Superior temporal gyrus (tissue), 1 donor: ENCODE results near the gene PMPCA.
"Not testable (repeated sequence)": the region's sequence is repeated elsewhere in the genome, so short reads cannot be mapped to it uniquely, and the experiment has no call there.

Experiments used
- DNase-seq: peaks from one replicate; pipeline ENCODE4 v3.0.0-alpha.2; 2016; ENCODE audit errors: extremely low spot score

The PMPCA gene

DNA sequence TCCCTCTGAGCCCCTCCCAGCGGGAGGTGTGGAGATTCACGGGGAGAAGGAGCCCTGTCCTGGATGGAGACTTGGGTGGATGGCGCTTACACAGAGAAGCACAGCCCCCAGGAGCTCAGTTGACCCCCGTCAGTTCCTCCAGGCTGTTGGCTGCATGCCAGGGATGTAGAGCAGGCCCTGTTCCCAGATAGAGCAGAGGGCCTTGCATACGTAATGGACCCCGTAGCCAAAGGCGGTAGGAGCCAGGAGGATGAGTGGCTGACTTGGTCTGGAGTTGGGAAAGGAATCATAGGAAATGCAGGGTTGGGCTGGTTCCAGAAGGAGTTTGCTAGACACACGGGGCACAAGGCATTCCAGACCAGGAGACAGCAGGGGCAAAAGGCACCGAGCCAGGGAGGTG is 2.5 kb downstream of the PMPCA start:
- DNase-seq, result no peak

GRCh38 chr9:136416427-136416826 is 6.0 kb downstream of the PMPCA start:
- DNase-seq, result no peak

GRCh38 chr9:136416914-136417313 is 6.5 kb downstream of the PMPCA start:
- no peak for DNase-seq

GRCh38 chr9:136418182-136419091 is 8.0 kb downstream of the PMPCA start:
- DNase-seq, result no peak

- no peak for DNase-seq
These were observed 8.6 kb downstream of the PMPCA start for GRCh38 chr9:136419092-136419420.

GRCh38 chr9:136421791-136422190 is 11.3 kb downstream of the PMPCA start:
- no peak for DNase-seq

GRCh38 chr9:136422876-136423275 is 12.4 kb downstream of the PMPCA start:
- DNase-seq, result no peak

GRCh38 chr9:136423432-136424146 is 13.1 kb downstream of the PMPCA start:
- no peak for DNase-seq

DNA sequence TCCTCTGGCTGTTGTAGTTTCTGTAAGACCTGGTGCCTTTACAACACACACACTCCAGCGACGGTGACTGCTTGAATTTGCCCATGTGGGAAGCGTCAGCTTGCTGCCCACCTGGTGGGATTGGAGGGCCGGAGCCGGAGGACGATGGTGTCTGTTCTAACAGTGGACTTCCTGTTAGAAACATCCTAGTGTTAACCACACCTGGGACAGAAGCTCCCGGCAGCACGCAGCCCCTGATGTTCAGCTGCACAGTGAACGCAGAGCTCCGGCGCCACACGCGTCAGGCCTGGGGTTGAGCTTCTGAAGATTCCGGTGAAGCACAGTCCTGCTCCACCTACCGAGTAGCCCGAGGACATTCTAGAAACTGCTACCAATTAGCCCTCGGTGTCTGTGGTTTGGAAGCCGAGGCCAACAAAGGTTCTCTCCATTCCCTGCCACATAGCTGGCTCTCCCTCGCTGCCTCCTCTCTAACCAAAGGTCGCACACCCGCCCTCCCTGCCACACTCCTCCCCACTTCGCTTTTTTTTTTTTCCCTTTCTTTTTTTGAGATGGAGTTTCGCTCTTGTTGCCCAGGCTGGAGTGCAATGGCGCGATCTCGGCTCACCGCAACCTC is 14.4 kb downstream of the PMPCA start:
- DNase-seq, result no peak

DNA sequence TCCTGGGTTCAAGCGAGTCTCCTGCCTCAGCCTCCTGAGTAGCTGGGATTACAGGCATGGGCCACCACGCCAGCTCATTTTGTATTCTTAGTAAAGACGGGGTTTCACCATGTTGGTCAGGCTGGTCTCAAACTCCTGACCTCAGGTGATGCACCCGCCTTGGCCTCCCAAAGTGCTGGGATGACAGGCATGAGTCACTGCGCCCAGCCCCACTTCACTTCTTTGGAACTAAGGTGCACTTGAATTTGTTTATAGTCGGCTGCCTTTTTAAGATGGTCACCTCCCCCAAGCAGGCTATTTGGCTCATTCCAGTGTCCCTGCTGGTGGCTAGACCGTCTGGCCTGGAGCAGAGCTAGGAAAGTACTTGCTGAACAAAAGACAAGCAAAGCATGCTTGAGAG is 14.9 kb downstream of the PMPCA start:
- not testable (repeated sequence) for DNase-seq

DNA sequence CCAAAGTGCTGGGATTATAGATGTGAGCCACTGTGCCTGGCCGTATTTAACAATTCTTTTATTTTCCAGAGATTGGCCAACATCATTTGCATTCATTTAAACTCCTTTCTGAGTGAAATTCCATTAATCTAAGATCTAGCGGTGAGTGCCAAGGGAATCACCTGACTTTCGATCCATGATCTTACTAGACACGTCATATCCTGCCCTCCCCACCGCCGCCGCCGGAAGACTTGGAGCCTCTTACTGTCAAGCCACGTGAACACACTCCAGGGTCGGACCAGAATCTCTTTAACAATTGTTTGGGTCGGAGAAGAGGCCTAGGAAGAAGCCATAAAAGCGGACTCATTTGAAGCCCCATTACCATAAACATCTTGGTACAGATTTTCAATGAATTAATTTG is 16.3 kb downstream of the PMPCA start:
- DNase-seq, result no peak

DNA sequence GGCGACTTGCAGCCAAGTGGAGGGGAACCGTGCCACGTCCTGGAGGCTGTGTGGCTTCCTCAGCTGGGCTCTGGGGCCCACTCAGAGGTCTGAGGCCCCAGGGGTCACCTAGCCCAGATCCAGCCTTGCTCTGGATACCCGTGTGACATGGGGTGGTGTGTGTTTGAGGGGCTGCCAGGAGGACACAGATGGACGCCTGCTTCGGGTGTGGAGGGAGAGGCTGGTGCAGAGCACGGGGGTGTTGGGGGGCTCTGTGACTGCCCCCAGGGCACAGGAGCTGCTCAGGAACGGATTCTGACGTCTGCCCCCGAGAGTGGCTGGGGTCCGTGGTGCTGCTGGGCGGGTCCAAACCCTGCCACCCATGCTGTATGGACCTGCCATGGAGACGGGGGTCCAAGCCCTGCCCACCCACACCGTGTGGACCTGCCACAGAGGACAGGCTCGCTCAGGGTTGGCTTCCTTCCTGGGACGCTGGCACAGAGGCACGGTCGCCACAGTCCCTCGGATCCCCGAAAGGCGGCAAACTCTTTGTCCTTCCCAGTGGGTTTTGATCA is 18.7 kb downstream of the PMPCA start:
- no peak for DNase-seq

GRCh38 chr9:136429683-136430491 is 19.4 kb downstream of the PMPCA start:
- no peak for DNase-seq

DNA sequence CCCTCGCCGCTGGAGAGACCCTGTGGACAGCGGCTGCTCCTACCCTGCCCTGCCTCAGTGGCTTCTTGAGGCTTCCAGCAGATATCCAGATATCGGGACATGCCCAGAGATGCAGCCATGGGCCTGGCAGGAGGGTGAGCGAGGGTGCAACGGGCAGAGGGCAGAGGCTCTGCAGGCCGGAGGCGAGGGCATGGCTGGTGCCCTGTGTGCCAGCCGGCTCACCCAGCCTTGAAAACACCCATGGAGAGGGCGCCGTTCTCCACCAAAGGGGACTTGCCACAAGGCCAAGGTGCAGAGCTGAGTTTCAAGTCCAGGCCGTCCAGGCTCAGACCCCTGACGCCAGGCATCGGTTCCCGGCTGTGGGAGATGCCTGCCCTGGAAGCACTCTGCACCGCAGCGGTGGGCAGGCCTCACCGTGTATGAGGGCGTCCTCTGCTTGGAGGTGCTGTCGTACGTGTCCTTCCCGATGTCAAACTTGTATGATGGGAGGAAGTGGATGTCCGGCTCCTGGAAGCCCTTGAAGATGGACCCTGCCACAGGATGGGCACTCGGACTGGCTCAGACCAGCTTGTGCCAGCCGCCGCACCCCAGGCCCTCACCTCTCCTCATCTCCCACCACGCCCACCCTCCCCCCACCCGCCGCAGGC is 20.3 kb downstream of the PMPCA start:
- DNase-seq, result no peak

- no peak for DNase-seq
These were observed 21.4 kb downstream of the PMPCA start for GRCh38 chr9:136431782-136432350.

DNA sequence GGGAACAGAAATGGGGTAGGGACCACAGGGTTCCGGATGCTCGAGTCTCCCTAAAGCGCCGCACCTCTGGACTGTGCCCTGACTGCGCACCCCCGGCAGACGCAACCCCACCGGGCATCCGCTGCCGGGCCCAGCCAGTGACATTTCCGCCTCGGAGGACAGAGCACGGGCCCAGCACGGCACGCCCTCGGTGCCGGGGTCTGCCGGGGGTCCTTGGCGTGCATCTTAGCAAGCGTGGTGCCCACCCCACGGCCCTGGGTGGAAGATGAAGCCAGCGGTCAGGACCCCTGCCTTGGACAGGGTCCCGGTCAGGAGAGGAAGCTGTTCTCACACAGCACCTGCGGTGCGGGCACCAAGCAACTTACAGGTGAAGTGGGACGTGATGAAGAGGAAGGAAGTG is 22.1 kb downstream of the PMPCA start:
- no peak for DNase-seq

DNA sequence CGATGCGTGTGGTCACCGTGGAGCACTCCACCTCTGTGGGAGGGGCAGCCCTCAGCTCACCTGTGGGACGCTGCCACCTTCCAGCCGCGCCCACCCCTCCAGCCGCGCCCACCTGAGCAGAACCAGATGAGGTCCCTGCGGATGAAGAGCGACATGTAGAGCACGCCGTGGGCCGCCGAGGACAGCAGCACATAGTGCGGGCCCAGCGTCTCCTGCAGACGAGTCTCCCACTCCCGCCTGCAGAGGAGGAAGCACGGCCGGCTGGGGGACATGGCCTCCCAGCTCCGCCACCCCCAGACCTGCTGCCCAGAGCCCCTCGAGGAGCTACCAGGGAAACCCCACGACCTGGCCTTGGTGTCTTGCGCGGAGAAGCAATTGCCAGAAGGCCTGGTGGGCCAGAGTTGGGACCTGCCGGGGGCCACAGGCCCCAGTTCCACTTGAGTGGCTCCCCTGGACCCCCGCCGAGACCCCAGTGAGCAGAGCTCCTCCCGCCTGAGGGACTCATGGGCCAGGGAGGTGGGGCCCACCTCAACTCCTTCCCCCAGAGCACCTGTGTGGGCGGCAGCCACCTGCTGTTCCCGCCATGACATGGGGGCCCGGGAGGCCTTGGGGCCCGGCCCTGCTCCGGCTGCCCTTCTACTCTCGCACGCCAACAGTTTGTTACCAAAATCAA is 22.7 kb downstream of the PMPCA start:
- no peak for DNase-seq

DNA sequence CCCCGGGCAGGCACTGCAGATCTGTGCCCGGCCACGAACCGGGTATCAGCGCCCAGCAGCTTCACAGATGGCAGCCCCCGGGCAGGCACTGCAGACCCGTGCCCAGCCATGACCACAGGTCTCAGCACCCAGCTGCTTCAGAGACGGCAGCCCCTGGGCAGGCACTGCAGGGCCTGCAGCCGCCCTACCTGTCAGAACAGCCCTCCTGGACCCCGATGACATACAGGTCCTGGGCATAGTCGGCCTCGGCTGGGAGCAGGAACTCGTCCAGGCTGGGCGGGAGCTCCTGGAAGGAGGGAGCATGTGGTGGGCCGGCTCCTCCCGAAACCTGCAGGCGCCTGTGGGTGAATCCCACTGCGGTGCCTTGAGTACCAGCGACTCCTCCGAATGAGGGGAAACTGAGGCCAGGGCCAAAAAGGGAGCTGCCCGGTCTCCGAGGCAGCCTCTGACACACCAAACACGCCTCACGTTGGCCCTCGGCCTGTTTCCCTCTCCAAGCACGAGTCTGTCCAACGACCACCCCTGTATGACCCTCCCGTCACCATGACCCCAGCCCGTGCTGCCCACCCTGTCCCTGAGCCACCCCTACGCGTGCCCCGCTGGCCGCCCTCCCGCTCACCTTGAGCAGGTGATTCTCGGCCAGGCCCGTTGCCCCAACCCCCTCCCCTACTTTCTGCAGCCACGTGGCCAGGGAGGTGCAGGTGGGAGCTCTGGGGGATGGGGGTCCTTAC is 23.6 kb downstream of the PMPCA start:
- DNase-seq, result no peak

- DNase-seq, result no peak
These were observed 24.2 kb downstream of the PMPCA start for GRCh38 chr9:136434580-136435169.
